ENCODE measurements around the gene PIF1.

- TF ChIP-seq CTCF (IDR thresholded peaks at IDR 0.05; ENCODE audit: low read depth, low read length, missing input control) (no peak), NR2F2 (IDR thresholded peaks at IDR 0.05) (no peak), EGR1 (IDR thresholded peaks at IDR 0.05; ENCODE audit: low read depth in 2 of 2) (no peak), JUND (IDR thresholded peaks at IDR 0.05) (no peak)
- TF ChIP-seq, protein P1, sequence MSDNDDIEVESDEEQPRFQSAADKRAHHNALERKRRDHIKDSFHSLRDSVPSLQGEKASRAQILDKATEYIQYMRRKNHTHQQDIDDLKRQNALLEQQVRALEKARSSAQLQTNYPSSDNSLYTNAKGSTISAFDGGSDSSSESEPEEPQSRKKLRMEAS (IDR thresholded peaks at IDR 0.05) = no peak
These were observed 16.9 kb upstream of the PIF1 start for GRCh38 chr15:64842096-64842939.

Data from liver (tissue), 3 donors.